ENCODE results near the gene GPR34. TPM values are rescaled to one million over a fixed set of nuclear protein-coding genes. Genes with fewer than 3 reads are reported as not detected.
A peak's percentile ranks its signal among the peaks of the same experiment; 100 is the strongest.

Gene GPR34
- total RNA-seq, 1 experiment from 2014 or later, result not detected

DNA sequence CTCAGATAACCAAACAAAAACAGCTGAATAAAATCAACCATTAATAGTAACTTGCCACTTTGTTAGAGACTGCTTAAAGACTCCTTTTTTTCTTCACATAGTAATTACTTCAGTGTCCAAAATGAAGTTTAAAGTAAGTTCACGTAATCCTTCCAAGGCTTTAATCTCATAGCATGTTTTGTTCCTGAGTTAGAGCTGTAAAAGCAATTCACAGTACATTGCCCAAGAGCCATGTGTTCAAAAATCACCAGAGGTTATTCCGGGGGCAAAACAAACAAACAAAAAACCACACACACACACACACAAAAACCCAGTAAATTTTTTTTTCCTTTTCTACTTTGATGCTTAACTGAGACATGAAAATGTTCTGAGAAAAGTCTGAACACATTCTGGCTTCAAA lies 41.3 kb downstream of the GPR34 start:
- Mint-ChIP-seq H3K36me3 (ENCODE audit: insufficient read depth, unreplicated experiment) (no peaks in the 10 kb centered on the region), H3K27ac (ENCODE audit: low read depth, unreplicated experiment) (no peak overlapping the region), H3K27me3 (ENCODE audit: insufficient read depth, unreplicated experiment) (peaks cover 23% of the 10 kb centered on the region), H3K4me3 (ENCODE audit: unreplicated experiment) (no peak overlapping the region), H3K4me1 (ENCODE audit: insufficient read depth, unreplicated experiment) (no peaks in the 10 kb centered on the region), H3K9me3 (ENCODE audit: unreplicated experiment) (no peaks in the 10 kb centered on the region)
- CTCF ChIA-PET, result no interaction called here
- DNase-seq (ENCODE audit: unreplicated experiment), result peak; percentile 4
- intact Hi-C loops (cut with micrococcal nuclease), result loop anchor here (10.0 kb wide), 1 partner anchor 455 kb away; no protein-coding TSS in a partner anchor
- BruUV-seq (replicated peaks), result no TSS peak
- TF ChIP-seq, protein P1, sequence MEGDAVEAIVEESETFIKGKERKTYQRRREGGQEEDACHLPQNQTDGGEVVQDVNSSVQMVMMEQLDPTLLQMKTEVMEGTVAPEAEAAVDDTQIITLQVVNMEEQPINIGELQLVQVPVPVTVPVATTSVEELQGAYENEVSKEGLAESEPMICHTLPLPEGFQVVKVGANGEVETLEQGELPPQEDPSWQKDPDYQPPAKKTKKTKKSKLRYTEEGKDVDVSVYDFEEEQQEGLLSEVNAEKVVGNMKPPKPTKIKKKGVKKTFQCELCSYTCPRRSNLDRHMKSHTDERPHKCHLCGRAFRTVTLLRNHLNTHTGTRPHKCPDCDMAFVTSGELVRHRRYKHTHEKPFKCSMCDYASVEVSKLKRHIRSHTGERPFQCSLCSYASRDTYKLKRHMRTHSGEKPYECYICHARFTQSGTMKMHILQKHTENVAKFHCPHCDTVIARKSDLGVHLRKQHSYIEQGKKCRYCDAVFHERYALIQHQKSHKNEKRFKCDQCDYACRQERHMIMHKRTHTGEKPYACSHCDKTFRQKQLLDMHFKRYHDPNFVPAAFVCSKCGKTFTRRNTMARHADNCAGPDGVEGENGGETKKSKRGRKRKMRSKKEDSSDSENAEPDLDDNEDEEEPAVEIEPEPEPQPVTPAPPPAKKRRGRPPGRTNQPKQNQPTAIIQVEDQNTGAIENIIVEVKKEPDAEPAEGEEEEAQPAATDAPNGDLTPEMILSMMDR (IDR thresholded peaks at IDR 0.05; ENCODE audit: unreplicated experiment), result no peak
- POLR2A ChIA-PET, result no interaction called here

DNA sequence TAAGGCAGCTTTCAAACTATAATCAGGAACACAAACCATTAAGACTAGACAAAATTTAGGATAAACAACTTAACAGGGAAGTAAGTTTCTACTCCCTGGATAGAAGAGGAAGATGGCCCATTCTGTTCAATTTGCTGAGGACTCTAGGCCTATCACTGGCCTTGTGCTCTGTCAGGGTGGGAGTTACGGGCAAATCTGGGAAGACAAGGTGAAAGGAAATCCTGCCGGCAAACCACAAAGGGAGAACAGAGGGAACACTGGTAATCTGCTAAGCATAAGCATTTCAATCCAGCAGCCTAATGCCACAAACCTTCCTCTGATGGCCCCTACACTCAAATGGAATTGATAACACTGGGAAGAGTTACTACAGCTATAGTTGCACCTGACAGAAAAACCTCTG lies 43.5 kb downstream of the GPR34 start:
- TF ChIP-seq, protein P1 (IDR thresholded peaks at IDR 0.05; ENCODE audit: unreplicated experiment), result no peak
- Mint-ChIP-seq H3K27me3 (ENCODE audit: insufficient read depth, unreplicated experiment) (peaks cover 40% of the 10 kb centered on the region), H3K27ac (ENCODE audit: low read depth, unreplicated experiment) (no peak overlapping the region), H3K4me1 (ENCODE audit: insufficient read depth, unreplicated experiment) (no peaks in the 10 kb centered on the region), H3K9me3 (ENCODE audit: unreplicated experiment) (no peaks in the 10 kb centered on the region), H3K4me3 (ENCODE audit: unreplicated experiment) (no peak overlapping the region), H3K36me3 (ENCODE audit: insufficient read depth, unreplicated experiment) (no peaks in the 10 kb centered on the region)
- ChIA-PET CTCF (interaction anchor here (0.6 to 0.7 kb wide), 2 partner anchors 580 to 937 kb away, joined by 3 to 6 read pairs; no protein-coding TSS in a partner anchor), POLR2A (no interaction called here)
- no peak for DNase-seq (ENCODE audit: unreplicated experiment)
- intact Hi-C loops (cut with micrococcal nuclease), result loop anchor here (10.0 kb wide), 1 partner anchor 457 kb away; no protein-coding TSS in a partner anchor
- no TSS peak for BruUV-seq (replicated peaks)

DNA sequence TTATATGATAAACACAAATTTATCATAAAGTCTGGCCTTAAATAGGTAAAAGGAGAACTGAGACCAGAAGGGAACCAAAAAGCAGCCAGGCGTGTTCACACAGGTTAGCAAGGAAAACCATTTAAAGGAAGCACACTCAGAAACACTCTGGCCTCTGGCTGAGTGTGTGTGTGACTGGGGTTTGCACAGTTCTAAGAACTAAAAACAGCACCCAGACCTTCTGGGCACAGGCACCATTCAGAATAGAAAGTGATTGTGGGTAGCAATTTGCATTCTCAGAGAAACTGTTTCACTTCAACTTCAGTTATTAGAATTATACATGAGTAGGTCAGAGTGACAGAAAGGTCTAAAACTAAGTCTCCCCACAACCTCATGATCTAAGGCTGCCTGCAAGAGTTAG lies 45.2 kb downstream of the GPR34 start:
- Mint-ChIP-seq H3K36me3 (ENCODE audit: insufficient read depth, unreplicated experiment) (no peaks in the 10 kb centered on the region), H3K27ac (ENCODE audit: low read depth, unreplicated experiment) (no peak overlapping the region), H3K4me1 (ENCODE audit: insufficient read depth, unreplicated experiment) (no peaks in the 10 kb centered on the region), H3K27me3 (ENCODE audit: insufficient read depth, unreplicated experiment) (peaks cover 41% of the 10 kb centered on the region), H3K9me3 (ENCODE audit: unreplicated experiment) (no peaks in the 10 kb centered on the region), H3K4me3 (ENCODE audit: unreplicated experiment) (no peak overlapping the region)
- no TSS peak for BruUV-seq (replicated peaks)
- intact Hi-C loops (cut with micrococcal nuclease), result loop anchor here (1.0 to 10.0 kb wide), 2 partner anchors 176 to 459 kb away; no protein-coding TSS in a partner anchor
- TF ChIP-seq, protein P1 (IDR thresholded peaks at IDR 0.05; ENCODE audit: unreplicated experiment), result no peak
- ChIA-PET POLR2A (no interaction called here), CTCF (interaction anchor here (0.6 kb wide), 1 partner anchor 228 kb away, joined by 3 read pairs; no protein-coding TSS in a partner anchor)
- DNase-seq (ENCODE audit: unreplicated experiment), result no peak

DNA sequence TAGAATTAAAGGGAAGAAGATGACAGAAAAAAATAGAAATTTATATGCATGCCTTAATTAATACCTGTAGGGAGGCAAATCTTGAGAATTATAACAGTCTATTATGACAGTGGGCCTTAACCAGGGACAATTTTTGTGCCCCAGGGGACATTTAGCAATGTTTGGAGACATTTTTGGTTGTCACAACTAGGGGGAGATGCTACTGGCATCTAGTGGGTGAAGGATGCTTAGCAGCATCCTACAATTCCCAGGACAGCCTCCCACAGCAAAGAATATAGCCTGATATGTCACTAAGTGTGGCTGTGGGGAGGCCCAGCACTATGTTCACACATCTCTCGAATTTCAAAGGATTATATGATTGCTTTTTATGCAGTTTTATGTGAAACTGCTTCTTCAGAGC lies 45.8 kb downstream of the GPR34 start:
- ChIA-PET CTCF (no interaction called here), POLR2A (no interaction called here)
- peak; percentile 16 for DNase-seq (ENCODE audit: unreplicated experiment)
- intact Hi-C loops (cut with micrococcal nuclease), result loop anchor here (1.0 to 10.0 kb wide), 2 partner anchors 176 to 460 kb away; no protein-coding TSS in a partner anchor
- TF ChIP-seq, protein P1 (IDR thresholded peaks at IDR 0.05; ENCODE audit: unreplicated experiment), result peak; percentile 34
- Mint-ChIP-seq H3K4me3 (ENCODE audit: unreplicated experiment) (no peak overlapping the region), H3K9me3 (ENCODE audit: unreplicated experiment) (no peaks in the 10 kb centered on the region), H3K4me1 (ENCODE audit: insufficient read depth, unreplicated experiment) (no peaks in the 10 kb centered on the region), H3K36me3 (ENCODE audit: insufficient read depth, unreplicated experiment) (no peaks in the 10 kb centered on the region), H3K27ac (ENCODE audit: low read depth, unreplicated experiment) (no peak overlapping the region), H3K27me3 (ENCODE audit: insufficient read depth, unreplicated experiment) (peaks cover 41% of the 10 kb centered on the region)
- BruUV-seq (replicated peaks), result no TSS peak
